DMS53 treated with DMSO at 0.1 percent for 48 hours (cell line): Measurements from ENCODE around the gene LAMA2.
A peak's percentile ranks its signal among the peaks of the same experiment; 100 is the strongest.

Experiments
- DNase-seq: peaks from one replicate; lab custom pipeline; 2025; ENCODE audit not compliant: unreplicated experiment; lab: John Stamatoyannopoulos, UW

Gene LAMA2

DNA sequence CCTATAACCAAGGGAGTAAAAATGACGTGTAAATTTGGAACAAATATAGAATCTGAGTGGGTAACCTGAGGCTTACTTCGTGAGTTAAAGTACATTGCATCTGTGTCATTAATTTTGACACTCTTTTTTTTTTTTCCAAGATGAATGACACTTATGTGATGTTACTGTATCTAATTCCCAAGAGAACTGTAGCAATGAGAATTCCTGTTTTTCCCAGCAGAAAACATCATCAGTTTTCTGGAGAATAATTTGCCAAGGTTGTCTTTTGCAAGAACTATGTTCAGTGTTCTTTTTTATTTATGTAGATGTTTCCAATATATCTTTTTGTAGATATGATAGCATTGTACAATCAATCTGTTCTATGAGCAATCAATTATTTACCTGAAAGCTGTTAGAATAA, 543.4 kb downstream of the LAMA2 start:
- no peak for DNase-seq

DNA sequence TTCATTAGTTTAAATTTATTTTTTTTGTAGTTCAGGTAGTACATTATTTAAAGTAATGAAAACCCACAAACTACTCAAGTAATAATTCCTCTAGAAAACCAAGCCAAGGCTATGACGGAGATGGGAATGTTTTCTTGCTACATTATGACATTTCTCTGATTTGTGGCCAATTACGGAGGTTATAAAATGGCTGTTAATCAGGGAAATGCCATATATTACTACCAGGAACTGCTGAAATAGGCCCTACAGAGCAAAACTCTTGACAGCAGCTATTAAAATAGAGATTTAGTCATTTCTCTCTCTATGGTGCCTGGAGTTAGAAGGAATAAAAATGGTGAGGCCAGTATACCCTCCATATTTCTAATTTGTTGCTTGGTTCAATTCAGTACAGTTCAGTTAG, 547.0 kb downstream of the LAMA2 start:
- no peak for DNase-seq

DNA sequence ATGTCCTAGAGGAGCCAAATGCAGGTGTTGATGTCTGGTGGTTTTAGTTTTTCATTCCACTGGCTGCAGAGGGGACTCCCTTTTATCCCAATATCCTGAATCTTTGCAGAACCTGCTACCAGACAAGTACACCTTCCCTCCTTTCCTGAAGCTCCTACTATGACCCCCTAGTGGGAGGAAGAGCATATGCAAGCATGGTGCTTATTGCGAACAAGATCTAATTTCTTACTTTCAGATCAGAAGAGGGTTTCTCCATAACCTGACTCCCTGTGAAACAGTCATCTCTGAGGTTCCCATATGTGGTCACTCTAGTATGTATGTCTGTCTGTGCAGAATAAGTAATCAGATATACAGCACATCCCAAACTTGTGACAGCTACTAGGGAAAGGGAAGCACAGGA, 549.8 kb downstream of the LAMA2 start:
- DNase-seq, result no peak

DNA sequence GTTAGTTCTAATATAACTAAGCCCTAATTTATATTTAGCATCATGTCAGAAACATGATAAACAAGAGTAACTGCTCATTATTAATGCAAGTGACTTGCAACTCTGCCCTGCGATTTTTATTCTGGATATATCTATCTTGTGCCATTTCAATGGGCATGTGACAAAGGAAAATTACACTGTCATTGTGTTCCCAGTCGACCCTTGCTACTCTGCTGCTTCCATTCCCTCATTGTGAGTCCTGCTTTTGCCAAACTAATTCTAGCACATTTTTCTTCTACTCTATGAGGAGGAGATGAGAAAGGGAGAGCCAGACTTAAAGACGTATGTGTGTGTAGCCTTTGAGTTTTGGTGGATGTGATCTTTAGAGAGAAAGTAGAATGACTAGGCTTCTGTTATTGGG, 551.2 kb downstream of the LAMA2 start:
- DNase-seq, result no peak

DNA sequence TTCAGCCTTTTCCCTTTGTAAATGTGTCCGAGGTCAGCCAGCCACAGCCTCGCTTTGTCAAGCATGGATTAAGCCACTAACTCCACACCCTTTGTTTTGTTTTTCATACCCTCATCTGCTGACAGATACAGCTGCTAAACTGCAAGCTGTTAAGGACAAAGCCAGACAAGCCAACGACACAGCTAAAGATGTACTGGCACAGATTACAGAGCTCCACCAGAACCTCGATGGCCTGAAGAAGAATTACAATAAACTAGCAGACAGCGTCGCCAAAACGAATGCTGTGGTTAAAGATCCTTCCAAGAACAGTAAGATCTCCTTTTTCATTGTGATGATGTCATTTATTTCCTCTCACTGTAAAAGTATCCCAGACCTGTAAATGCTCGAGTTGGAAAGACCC, 557.8 kb downstream of the LAMA2 start:
- DNase-seq, result no peak

DNA sequence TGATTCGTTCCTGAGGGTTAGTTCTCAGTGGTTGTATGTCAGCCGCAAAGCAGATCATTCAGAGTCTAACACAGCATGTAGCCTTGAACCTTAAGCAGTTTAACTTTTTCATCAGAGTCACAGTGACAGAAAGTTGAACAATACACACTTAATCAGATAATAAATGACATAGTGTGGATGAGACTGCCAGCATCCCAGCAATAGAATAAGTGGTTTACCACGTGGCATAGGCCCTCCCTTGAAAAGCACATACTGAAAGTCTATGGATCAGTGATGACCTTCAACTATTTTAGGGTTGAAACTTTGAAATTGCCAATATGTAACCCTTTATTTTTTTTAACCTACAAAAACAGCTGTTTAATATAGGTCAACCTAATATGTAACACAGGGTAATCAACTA, 561.7 kb downstream of the LAMA2 start:
- no peak for DNase-seq

DNA sequence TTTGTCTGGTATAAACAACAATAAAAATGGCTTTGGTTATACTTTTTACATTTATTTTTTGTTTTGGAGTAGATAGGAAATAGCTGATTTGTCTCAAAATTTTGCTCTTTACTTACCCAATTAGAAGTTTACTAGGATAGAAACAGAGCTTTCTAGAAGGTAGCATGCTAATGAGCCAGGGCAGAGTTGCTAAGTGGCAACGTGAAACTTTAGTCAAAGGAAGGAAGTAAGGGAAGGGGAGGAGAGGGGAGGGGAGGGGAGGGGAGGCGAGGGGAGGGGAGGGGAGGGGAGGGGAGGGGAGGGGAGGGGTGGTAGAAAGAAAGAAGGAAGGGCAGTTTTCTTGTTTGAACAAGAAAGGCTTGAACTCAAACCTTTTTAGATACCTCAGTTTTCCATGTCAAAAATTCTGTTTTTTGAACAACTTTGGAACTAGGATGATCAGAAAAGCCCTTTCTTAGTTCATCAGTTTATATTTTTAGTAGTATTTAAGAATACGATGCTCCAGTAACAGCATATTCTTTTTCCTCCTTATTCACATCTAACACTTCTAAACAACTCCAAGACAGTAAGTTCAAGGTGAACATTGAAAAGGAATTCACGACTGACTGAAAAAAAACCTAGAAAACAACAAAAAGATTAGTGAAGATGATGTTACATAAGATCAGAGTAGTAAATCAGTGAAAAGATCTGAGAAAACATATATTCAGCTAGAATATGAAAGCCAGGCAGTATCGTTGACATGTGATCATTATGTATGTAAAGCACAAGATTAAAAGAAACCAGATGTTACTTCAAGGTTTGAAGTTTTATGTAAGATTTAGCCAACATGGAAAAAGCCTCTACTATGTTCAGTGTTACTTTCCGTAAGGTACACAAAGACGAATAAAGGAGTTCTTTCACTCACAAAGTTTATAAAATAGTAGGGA, 563.6 kb downstream of the LAMA2 start:
- no peak for DNase-seq

DNA sequence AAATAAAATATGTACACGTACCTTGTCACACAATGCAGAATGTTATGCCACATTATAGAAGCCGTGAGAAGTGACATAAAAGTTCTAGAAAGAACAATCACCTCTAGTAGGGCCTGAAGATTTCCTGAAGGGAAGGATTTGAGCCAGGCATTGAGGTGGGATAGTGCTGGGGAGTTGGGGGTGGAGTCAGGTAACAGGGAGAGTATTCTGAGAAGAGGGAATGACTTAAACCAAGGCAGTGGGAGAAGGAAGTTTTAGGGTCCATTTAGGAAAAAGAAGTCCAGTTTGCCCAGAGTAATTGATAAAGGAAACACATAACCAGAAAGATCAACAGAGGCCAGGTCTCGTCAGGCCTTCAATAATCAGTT, 564.2 kb downstream of the LAMA2 start:
- DNase-seq, result no peak

DNA sequence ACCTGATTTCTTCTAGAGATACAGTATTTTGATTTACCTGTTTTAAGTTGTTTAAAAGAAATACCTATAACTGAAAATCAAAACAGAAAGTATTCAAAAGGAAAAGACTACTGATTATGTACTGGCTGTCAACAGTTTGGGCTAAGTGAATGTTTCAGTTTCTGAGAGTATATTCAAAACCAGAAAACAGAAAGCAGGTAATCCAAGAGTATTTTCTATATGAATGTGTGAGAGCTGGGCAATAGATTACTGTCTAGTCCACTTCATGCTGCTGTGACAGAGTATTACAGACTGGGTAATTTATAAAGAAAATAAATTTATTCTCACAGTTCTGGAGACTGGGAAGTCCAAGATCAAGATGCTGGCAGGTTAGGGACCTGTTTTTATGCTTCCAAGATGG, 566.0 kb downstream of the LAMA2 start:
- no peak for DNase-seq

DNA sequence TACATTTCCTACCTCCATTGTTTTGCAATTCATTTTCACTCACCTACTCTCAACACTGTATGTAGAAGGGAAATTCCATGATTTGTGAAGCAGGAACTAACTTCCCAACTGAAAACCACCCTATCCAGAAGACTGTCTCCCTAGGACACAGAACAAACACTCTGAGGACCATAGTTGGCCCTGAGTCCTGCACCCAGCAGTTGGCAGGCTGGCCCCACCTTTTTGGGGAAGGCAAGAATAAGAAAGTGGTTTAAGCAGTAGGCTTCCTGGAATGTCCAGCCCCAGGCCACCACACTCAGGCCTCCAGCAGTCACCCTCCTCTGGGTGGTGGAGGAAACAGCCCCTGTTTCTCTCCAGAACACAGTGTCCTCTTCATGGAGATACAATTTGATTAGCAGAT, 568.2 kb downstream of the LAMA2 start:
- DNase-seq, result no peak

DNA sequence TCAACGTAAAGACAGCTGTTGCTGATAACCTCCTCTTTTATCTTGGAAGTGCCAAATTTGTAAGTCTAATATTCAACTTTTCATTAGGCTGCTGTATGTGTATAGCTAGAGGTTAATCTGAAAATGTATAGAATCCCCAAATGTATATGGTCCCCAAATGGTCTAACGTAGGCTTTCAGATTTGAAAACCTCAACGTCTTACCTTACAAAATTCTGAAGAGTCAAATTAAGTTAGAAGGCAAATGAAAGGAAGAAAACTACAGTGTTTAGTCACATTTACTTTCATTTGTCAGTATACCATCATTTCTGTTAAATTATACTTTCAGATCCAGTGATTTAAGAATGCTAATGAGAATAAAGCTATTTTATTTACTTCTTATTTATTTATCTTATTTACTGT, 570.1 kb downstream of the LAMA2 start:
- DNase-seq, result no peak

DNA sequence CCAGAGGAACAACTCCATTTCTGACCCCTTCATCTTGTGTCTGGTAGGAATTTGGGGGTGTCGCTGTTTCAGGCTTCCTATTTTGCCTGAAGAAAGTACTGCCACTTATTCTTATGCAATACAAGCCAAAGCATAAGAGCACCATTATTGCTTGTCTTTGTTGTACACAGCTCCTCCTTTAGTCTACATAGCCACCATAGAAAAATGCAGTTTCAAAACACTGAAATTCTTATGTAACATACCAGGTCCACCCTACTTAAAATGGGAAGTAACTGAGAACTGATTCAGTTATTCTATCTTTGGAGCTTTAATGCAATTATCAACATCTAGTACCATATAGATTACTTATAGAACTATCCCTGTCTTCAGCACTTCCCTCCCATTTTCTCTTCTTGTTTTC, 571.5 kb downstream of the LAMA2 start:
- no peak for DNase-seq

DNA sequence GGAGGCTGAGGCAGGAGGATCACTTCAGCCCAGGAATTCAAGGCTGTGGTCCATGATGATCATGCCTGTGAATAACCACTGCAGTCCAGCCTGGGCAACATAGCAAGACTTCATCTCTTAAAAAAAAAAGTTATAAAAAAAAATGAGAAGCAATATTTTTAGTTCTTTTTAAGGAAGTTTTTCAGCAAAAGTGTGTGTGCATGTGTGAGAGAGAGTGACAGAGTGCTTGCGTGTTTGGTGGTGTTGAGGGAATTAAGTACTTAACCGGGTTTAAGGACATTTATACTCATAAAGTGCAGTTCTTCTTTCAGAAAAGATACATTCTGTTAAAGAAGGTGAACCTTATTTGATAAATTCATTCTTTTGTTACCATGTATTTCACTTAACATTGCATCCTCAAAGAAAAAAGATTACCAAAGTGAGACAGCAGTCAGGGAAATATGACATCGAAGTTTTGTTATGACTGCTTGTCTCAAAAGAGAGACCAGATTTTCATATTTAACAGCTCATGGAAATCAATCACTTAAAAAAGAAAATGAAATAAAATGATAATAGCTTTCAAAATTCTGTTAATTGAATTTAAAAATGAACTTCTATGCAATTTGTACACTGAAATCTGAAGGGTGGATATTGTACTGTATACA, 572.3 kb downstream of the LAMA2 start:
- no peak for DNase-seq

DNA sequence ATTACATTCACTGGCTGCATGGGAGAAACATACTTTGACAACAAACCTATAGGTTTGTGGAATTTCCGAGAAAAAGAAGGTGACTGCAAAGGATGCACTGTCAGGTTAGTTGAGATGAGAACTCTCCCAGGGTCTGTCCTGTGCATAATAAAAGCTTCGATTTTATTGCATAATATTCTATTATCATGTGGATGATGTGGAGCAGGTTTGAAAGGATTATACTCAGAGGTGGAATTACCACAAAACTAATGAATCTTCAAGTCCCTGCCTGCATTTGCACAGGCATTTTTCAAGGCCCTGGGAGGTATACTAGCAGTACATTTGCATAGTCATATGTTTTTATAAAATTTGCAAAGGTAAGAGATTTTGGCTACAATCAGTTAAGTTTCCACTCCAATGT, 577.3 kb downstream of the LAMA2 start:
- DNase-seq, result no peak

DNA sequence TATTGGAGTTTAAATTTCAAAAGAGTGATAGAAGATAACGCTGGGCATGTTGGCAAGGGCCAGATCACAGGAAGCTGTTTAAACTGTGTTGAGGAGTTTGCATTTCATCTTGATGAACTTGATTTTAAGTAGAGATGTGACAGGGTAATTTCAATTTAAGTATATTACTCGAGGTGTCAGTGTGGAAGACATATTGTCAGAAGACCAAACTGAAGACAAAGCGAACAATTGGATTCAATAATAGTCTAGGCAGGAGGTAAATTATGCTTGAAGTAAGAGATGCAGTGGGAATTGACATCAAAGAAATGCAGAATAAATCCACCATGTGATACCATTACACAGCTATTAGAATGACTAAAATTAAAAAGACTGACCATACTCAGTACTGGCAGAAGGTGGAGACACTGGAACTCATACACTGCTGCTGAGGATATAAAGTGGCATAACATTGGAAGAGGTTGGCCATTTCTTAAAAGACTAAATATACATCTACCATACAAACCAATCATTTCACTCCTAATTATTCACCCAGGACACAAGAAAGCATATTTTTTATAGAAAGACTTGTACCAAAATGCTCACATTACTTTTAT, 586.2 kb downstream of the LAMA2 start:
- no peak for DNase-seq

DNA sequence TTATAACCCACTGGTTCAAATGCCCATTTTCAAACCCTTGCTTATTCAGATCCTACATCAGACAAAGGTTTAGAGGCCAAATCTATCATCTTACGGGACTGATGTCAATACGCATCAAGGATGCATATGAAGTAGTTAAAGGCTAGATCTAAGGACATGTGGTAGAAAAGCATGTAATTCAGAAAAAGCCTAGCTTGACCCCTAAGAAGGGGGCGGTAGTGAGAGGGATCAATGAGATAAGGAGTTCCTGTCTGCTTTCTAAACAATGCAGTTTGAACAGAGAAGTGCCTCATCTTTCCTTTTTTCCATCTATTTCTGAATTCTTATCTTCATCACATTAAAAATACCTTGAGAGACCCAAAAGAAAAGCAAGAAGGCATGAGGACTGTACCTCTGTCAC, 589.3 kb downstream of the LAMA2 start:
- no peak for DNase-seq

DNA sequence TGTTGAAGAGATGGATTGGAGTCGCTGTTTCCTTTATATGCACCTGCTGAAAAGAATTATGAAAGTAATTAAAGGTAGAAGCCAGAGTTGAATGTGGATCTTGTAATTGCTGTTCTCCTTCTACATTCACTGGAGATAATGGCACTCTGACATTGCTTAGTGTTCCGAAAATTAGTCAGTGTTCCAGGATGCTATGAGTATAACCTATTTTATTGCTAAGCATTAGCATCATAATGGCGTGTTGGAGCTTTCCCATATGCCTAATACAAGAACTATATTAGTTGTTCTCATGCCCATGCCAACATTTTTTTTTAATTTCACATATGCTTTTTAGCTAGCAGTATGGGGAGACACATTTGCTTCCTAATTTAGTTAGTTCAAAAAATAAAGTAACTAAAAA, 590.6 kb downstream of the LAMA2 start:
- no peak for DNase-seq

DNA sequence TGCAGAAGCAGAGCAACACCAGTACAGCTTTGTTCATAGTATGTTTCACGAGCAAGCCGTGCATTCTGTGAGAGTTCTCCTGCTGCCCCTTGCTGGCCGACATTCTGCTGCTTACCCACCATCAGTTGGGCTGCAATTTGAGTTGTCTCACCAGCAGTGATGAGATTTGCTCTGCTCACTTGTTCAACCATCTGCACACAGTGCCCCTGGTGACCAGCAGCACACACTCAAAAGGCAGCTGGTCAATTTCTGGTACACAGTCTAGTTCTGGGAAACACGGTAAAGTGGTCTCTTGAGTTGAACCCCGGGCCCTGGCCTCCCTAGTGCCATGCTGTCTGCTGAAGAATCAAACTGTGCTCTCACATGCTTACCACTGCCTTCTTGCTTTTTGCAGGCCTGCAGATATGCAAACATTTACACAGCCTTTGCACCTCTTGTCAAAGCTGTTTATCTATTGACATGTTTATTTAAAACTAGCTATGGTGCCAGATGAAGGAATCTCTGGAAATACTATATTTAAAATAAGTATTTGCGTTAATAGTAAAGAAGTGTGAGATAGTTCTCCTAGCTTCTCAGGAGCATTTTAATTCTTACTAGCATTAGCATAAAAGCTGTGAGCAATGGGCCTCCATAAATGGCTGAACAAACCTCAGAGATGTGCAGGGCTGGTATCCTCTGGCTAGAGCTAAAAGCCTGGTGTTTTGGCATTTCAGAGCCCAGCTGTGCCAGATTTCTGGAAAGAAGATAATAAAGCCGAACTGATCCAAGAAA, 592.7 kb downstream of the LAMA2 start:
- peak; percentile 35 for DNase-seq

DNA sequence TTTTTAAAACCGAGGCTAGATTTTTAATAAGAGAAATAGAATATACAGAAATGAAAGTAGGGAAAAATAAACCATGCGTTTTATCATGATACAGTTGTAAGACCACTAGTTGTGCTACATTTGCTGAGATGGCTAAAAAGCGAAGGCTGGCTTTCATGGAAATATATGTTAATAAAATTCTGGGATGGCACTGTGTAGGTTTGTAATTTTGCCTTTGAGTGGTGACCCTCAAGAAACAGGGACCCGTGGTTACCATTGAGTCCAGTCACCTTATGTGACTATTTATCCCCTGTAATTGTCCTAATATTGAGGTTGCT, 593.3 kb downstream of the LAMA2 start:
- no peak for DNase-seq

DNA sequence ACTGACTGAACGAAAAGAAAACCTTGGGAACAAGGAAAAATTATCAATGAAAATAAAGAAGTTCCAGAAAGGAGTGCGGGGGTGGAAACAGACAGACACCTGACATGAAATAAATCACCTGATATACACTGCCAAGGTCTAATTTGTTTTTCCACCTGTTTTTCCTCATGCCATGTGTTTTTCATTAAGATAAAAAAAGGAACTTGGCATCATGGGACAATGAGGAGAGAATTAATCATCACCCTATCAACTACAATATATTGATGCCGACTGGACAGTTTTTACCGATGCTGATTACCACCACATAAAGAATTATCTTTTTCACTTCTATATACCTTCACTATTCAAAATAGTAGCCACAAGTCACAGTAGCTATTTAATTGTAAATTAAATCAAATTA, 593.9 kb downstream of the LAMA2 start:
- no peak for DNase-seq

DNA sequence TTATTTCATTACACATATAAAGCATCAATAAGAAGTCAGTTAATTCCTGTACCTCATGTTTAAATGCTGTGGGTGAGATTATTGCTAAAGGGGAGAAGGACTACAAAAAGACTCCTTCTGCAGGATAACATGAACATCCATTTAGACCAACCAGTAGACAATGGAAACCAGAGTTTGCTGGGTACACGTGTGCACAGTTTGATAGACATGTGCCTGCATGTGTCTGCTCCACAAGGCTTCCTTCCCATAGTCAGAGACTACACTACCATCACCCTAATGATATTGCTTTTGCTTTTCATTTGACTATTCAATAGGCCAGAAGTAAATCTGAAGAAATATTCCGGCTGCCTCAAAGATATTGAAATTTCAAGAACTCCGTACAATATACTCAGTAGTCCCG, 595.4 kb downstream of the LAMA2 start:
- no peak for DNase-seq

DNA sequence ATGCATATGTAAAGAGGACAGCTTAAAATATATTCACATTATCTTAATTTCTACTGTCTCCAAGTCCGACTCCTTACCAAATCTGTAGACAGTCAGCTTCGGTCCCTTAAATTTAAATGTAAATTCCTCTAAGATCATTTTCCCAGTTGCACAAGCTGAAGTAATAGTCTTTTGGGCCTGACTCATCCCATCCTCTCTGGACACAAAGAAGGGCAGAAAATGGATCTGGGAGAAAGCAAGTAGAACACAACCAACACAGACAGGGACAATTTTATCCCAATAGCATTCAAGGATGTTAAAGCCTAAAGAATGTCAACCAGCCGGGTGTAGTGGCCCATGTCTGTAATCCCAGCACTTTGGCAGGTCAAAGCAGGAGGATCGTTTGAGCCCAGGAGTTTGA, 598.8 kb downstream of the LAMA2 start:
- DNase-seq, result no peak
